NCI-H2196 treated with DMSO at 0.1 percent for 48 hours (cell line): ENCODE measurements around the gene ZNF853.
"Not testable (repeated sequence)": the region's sequence is repeated elsewhere in the genome, so short reads cannot be mapped to it uniquely, and the experiment has no call there.

Source experiments
- DNase-seq: peaks from one replicate; lab custom pipeline; 2025; ENCODE audit not compliant: unreplicated experiment; lab: John Stamatoyannopoulos, UW

ZNF853 gene

DNA sequence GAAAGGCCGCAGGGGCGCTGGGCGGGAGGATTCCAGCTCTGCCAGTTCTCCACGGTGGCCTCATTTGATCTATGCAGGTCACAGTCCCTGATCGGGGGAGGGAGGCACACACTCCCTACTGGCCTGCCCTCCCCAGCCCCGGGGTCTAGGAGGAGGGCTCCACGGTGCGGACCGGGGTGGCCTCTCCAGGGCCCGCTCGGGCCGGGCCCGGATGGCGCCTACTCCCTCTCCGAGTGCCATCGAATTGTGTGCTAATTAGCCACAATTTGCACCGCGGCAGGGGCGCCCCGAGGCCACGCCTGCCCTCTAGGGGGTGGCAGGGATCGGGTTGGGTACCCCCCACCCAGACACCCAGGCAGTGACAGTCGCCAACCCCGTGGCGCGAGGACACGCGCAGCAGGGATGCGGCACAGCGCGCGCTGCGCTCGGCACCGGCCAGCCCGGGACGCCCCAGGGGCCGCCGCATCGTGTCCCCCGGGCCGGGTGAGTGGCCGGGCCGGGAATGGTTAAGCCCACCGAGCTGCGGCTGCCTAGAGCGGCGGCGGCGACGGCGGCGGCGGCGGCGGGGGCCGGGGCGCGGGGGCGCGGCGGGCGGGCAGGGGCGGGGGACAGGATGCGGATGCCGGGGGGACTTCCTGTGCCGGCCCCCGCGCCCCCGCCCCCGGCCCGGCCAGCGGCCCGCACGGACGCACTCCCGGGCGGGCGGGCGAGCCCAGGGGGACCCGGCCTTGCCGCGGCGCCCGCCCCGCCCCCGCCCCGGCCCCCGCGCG is at the start of gene ZNF853:
Gene ZNF853 (plus strand): TSS at position 658 of the 770 bp plus-strand sequence. CDS start 565 bp downstream, outside the sequence.
- DNase-seq = no peak

DNA sequence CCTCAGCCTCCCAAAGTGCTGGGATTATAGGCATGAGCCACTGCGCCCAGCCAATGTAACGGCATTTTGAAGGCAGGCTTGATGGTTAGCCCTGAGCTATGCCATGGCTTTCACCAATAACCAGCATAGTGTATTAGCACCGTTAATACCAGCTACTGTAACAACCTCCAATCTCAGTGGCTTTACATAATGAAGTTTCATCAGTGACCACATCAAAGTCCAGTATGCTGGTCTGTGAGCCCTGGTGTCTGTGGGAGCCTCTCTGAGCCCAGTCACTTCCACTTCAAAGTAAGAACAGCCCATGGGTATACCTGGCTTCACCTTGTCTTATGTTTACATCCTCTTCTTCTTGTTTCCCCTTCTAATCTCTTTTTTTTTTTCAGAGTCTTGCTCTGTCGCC is 49.8 kb upstream of the ZNF853 start:
- no peak for DNase-seq

- DNase-seq = no peak
Observed at GRCh38 chr7:6567886-6568285, 47.5 kb upstream of the ZNF853 start.

DNA sequence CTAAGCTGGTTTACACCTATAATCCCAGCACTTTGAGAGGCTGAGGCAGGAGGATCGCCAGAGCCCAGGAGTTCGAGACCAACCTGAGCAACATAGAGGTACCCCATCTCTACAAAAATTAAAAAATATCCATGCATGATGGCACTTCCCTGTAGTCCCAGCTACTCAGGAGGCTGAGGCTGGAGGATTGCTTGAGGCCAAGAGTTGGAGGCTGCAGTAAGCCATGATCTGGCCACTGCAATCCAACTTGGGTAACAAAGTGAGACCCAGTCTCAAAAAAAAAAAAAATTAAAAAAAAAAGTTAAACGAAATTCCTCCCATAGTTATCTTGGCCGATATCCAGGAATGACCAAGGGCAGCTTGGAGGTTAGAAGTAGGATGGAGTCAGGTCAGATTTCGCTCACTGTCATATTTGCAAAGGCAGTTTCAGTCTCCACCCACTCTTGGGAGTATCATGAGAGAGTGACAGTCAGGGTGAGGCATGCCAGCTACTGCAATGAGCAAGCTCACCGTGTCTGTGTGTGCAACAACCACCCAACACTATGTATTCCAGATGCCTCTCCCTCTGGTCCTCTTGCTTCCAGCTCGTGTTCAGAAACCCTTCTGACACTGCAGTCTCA is 44.1 kb upstream of the ZNF853 start:
- DNase-seq = no peak

- no peak for DNase-seq
Observed at GRCh38 chr7:6575281-6576023, 40.0 kb upstream of the ZNF853 start.

DNA sequence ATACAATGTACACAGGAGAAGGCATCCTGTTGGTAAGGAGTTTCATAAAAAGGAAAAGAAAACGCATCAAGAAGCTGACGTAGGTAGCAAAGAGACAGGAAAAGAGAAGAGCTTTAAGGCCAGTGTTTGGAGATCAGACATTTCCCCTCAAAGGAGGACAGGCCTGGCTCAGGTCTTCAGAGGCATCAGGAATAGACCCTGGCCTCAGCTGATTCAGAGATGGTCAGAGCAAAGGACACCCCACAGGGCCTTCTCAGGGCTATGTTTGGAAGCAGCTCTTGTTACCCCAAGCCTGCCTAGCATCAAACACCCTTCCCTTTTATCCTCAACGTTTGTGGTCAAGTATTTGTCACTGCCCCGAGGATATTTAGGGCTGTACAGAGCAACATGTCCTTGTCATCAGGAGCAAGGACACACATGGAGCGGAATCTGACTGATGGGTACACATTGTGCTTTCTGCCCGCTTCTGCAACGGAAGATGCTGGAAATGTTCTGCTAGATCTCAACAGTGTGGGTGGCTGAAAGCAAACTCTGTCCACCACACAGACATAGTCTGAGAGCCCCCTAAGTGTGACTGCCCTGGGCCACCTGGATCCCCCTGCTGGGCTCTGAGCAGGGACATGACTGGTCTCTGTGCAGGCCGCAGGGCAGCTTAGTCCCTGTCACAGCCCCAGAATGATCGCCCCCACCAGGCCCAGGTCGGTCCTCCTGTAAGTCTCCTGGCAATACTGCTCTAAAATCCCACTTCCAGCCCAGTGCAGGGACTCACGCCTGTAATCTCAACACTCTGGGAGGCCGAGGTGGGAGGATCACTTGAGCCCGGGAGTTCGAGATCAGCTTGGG is 39.2 kb upstream of the ZNF853 start:
- no peak for DNase-seq

GRCh38 chr7:6576867-6577368 is 38.5 kb upstream of the ZNF853 start:
- not testable (repeated sequence) for DNase-seq

GRCh38 chr7:6577369-6578113 is 37.9 kb upstream of the ZNF853 start, which contains the start of gene ZDHHC4:
Gene ZDHHC4, plus strand, starts transcription at chr7:6577454. Its CDS starts 3,108 bp downstream, at chr7:6580562.
- peak; percentile 79 for DNase-seq

DNA sequence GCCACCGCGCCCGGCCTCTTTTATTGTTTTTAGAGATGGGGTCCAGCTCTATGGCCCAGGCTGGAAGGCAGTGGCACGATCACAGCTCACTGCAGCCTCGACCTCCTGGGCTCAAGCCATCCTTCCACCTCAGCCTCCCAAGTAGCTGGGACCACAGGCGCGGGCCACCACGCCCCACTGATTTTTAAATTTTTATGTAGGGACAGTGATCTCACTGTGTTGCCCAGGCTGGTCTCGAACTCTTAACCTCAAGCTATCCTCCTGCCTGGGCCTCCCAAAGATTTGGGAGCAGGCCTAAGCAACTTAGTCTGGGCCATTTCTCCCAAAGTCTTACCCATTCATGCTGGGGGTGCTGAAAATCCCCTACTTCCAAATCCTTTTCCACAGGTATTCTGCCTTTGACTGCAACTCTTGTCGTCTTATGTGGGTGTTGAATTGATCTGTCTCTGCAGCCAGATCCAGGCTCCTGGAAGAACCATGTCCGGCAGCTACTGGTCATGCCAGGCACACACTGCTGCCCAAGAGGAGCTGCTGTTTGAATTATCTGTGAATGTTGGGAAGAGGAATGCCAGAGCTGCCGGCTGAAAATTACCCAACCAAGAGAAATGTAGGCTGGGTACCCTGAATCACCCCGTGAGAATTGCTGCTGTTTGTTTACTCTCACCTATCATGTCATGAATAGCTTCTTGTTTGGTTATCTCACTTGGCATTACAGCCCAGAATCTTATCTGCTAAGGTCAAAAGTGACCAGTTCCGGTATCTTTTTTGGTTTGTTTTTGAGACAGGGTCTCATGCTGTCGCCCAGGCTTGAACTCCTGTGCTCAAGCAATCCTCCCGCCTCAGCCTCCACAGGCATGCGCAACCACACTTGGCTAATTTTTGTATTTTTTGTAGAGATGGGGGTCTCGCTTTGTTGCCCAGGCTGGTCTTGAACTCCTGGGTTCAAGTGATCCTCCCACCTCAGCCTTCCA is 37.0 kb upstream of the ZNF853 start:
- DNase-seq = no peak

- no peak for DNase-seq
Observed at GRCh38 chr7:6579446-6579845, 36.0 kb upstream of the ZNF853 start.

DNA sequence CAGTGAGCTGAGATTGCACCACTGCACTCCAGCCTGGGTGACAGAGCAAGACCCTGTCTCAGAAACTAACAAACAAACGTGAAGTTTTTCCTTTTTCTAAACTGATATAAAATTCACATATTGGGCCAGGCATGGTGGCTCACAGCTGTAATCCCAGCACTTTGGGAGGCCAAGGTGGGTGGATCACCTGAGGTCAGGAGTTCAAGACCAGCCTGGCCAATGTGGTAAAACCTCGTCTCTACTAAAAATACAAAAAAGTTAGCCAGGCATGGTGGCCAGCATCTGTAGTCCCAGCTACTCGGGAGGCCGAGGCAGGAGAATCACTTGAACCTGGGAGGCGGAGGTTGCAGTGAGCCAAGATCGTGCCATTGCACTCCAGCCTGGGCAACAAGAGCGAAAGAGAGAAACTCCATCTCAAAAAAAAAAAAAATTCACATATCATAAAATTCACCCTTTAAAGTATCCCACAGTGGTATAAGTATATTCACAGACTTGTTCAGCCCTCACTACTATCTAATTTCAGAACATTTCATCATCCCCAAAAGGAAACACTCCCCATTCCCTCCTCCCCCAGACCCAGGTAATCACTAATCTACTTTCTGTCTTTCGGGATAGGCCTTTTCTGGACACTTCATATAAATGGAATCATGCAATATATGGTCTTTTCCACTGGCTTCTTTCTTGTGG is 29.5 kb upstream of the ZNF853 start:
- DNase-seq = not testable (repeated sequence)

DNA sequence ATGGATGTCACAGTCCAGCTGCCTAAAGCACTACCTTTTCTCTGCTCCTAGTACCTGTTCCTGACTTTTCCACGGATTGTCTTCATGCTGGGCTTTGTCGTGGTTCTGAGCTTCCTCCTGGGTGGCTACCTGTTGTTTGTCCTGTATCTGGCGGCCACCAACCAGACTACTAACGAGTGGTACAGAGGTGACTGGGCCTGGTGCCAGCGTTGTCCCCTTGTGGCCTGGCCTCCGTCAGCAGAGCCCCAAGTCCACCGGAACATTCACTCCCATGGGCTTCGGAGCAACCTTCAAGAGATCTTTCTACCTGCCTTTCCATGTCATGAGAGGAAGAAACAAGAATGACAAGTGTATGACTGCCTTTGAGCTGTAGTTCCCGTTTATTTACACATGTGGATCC is 26.8 kb upstream of the ZNF853 start:
- no peak for DNase-seq

GRCh38 chr7:6589151-6589828 is 26.1 kb upstream of the ZNF853 start:
- DNase-seq = no peak

- peak; percentile 47 for DNase-seq
Observed at GRCh38 chr7:6589829-6590644, 25.4 kb upstream of the ZNF853 start, which contains the start of gene INTS15. Gene INTS15, plus strand, starts transcription at chr7:6590021. Its CDS starts 263 bp downstream, at chr7:6590284.

DNA sequence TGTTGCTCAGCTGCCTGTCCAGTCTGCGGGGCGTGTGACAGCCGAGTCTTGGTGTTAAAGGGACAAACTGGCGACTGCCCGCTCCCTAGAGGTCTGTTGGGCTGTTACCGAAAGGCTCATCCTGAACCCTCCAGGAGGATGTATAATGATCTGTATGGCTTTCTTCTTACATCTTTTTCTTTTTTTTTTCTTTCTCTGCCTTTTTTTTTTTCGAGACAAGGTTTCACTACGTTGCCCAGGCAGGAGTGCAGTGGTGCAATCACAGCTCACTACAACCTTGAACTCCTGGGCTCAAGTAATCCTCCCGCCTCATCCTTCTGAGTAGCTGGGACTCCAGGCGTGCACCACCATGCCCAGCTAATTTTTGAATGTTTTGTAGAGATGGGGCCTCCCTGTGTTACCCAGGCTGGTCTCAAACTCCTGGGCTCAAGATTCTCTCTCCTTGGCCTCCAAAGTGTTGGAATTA is 24.7 kb upstream of the ZNF853 start:
- DNase-seq = no peak

DNA sequence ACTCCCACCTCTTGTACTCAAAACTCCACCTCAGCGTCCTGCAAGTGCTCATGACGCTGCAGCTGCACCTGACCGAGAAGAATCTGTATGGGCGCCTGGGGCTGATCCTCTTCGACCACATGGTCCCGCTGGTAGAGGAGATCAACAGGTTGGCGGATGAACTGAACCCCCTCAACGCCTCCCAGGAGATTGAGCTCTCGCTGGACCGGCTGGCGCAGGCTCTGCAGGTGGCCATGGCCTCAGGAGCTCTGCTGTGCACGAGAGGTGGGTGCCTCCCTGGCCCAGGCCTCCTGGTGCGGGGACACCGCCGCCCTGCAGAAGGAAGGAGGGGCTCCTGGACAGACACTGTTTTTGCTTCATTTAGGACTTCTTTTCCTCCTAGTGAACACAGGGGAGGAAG is 15.3 kb upstream of the ZNF853 start:
- DNase-seq = no peak

DNA sequence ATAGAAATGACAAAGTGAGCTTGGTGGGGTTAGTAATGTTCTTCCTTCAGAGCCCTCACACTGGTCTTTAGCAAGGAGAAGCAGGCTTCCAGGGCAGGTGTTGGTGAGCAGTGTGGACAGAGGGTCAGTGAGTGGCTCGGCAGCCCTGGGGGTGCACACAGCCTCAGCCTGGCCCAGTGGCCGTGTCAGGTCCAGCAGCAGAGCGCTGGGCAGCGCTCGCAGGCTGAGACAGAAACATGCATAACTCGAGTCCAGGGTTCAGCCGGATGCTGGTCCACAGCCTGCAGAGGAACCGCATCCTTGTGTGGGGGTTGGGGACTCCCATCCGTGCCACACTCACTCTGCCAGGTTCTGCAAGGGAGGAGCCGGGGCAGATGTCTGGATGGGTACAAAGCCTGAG is 11.0 kb upstream of the ZNF853 start:
- no peak for DNase-seq
